GM06990 (cell line): ENCODE data around the gene DCP2.

Experiments used
- DNase-seq: peaks from one replicate; pipeline ENCODE4 v3.0.0-alpha.2; 2011; ENCODE audit not compliant: insufficient read length; ENCODE audit errors: extremely low read depth
- H3K27me3 ChIP-seq: replicated peaks from 2 replicates; pipeline ENCODE4 v1.6.0; 2011; ENCODE audit warnings: low read length; ENCODE audit not compliant: control insufficient read depth, insufficient read depth
- H3K36me3 ChIP-seq: 2 replicates; pipeline ENCODE4 v1.5.1; 2011; ENCODE audit warnings: low read length; ENCODE audit not compliant: control insufficient read depth, insufficient read depth
- H3K4me3 ChIP-seq: replicated peaks from 2 replicates; pipeline ENCODE4 v1.5.1; 2011; ENCODE audit warnings: low read depth, mild to moderate bottlenecking, control low read depth, low read length
- TF ChIP-seq, protein P1 (sequence below): IDR thresholded peaks from 2 replicates; pipeline ENCODE4 v1.5.1; 2011; ENCODE audit warnings: low read length, control low read depth, mild to moderate bottlenecking, inconsistent platforms; ENCODE audit not compliant: insufficient read depth, poor library complexity, severe bottlenecking

The DCP2 gene

GRCh38 chr5:112976432-112977309 lies at the start of gene DCP2:
TSS of gene DCP2 (plus strand) at chr5:112976798. CDS start at chr5:112976934, 136 bp downstream.
- DNase-seq, result peak; percentile 100
- TF ChIP-seq, protein P1, sequence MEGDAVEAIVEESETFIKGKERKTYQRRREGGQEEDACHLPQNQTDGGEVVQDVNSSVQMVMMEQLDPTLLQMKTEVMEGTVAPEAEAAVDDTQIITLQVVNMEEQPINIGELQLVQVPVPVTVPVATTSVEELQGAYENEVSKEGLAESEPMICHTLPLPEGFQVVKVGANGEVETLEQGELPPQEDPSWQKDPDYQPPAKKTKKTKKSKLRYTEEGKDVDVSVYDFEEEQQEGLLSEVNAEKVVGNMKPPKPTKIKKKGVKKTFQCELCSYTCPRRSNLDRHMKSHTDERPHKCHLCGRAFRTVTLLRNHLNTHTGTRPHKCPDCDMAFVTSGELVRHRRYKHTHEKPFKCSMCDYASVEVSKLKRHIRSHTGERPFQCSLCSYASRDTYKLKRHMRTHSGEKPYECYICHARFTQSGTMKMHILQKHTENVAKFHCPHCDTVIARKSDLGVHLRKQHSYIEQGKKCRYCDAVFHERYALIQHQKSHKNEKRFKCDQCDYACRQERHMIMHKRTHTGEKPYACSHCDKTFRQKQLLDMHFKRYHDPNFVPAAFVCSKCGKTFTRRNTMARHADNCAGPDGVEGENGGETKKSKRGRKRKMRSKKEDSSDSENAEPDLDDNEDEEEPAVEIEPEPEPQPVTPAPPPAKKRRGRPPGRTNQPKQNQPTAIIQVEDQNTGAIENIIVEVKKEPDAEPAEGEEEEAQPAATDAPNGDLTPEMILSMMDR, result no peak
- Histone ChIP-seq H3K4me3 (peak within 1 kb of the TSS; percentile 81), H3K36me3 (no peaks in the 10 kb centered on the region), H3K27me3 (no peaks in the 10 kb centered on the region)

- H3K36me3 ChIP-seq, result no peaks in the 10 kb centered on the region
- H3K4me3 ChIP-seq, result peak overlapping the region; percentile 51
- H3K27me3 ChIP-seq, result no peaks in the 10 kb centered on the region
- DNase-seq, result peak; percentile 41
- TF ChIP-seq, protein P1, result no peak
These were observed 47.1 kb upstream of the DCP2 start for GRCh38 chr5:112929336-112930081.

GRCh38 chr5:112930082-112930344 lies 46.6 kb upstream of the DCP2 start:
- peak; percentile 57 for DNase-seq
- H3K36me3 ChIP-seq, result no peaks in the 10 kb centered on the region
- no peak overlapping the region for H3K4me3 ChIP-seq
- no peaks in the 10 kb centered on the region for H3K27me3 ChIP-seq
- TF ChIP-seq, protein P1, result no peak

GRCh38 chr5:112931473-112931872 lies 45.1 kb upstream of the DCP2 start:
- Histone ChIP-seq H3K36me3 (no peaks in the 10 kb centered on the region), H3K4me3 (no peak overlapping the region), H3K27me3 (no peaks in the 10 kb centered on the region)
- TF ChIP-seq, protein P1, result no peak
- DNase-seq, result no peak

GRCh38 chr5:112933105-112933504 lies 43.5 kb upstream of the DCP2 start:
- H3K4me3 ChIP-seq, result no peak overlapping the region
- H3K36me3 ChIP-seq, result no peaks in the 10 kb centered on the region
- H3K27me3 ChIP-seq, result no peaks in the 10 kb centered on the region
- no peak for DNase-seq
- TF ChIP-seq, protein P1, result no peak
